ENCODE measurements around the gene SLC34A1.
"Not testable (repeated sequence)": the region's sequence is repeated elsewhere in the genome, so short reads cannot be mapped to it uniquely, and the experiment has no call there.

Gene SLC34A1

DNA sequence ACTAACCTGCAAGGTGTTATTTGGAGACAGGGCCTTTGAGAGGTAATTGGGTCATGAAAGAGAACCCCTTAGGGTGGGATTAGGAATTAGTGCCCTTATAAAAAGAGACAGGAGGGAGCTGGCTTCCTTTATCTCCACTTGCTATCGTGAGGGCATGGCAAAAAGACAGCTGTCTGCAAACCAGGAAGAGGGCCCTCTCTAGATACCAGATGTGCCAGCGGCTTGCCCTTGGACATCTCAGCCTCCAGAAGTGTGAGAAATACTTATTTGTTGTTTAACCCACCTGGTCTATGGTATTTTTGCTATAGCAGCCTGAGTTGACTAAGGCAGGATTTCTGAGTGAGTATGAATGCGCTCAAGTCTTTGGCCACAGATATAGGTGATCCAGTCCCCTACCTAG, 27.5 kb upstream of the SLC34A1 start:
- TF ChIP-seq CTCF (IDR thresholded peaks at IDR 0.05) (no peak), ZFX (IDR thresholded peaks at IDR 0.05; ENCODE audit: borderline replicate concordance) (no peak)
- H3K27ac ChIP-seq = no peak overlapping the region

GRCh38 chr5:177357146-177357458, 27.1 kb upstream of the SLC34A1 start:
- no peak overlapping the region for H3K27ac ChIP-seq
- no peak for TF ChIP-seq CTCF (IDR thresholded peaks at IDR 0.05)
- no peak for TF ChIP-seq ZFX (IDR thresholded peaks at IDR 0.05; ENCODE audit: borderline replicate concordance)

- TF ChIP-seq ZFX (IDR thresholded peaks at IDR 0.05; ENCODE audit: borderline replicate concordance) = no peak
- no peak for TF ChIP-seq CTCF (IDR thresholded peaks at IDR 0.05)
- no peak within 1 kb of the TSS for H3K27ac ChIP-seq
These were observed 26.5 kb upstream of the SLC34A1 start, which contains the start of gene RGS14 for GRCh38 chr5:177357459-177358351. RGS14 (plus strand) TSS chr5:177357924; CDS start chr5:177358025, 101 bp downstream.

DNA sequence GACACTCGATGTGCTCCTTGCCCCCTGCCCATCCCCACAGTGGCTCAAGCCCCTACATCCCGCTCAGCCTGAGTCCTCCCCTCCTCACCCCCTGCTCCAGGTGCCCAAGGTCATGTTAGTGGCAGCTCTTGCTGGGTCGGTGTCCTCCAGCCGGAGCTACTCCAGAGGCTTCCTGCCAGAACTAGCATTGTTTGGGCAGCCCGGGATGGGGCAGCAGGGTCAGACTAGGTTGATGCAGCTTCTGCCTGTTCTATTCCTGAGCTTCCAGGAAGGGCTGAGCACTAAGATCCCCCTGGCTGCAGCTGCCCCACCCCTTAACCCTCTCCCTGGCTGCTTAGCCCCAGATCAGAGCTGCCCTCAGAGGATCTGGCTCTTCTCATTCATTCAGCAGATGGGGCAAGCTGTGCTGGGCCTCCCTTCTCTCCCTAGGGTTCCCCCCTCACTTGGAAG, 25.8 kb upstream of the SLC34A1 start:
- no peak overlapping the region for H3K27ac ChIP-seq

GRCh38 chr5:177359451-177359851, 24.8 kb upstream of the SLC34A1 start:
- TF ChIP-seq ZFX (IDR thresholded peaks at IDR 0.05; ENCODE audit: borderline replicate concordance) (no peak), CTCF (IDR thresholded peaks at IDR 0.05) (no peak)

More for the DNA sequence above, 25.8 kb upstream of the SLC34A1 start:
- no peak for TF ChIP-seq CTCF (IDR thresholded peaks at IDR 0.05)
- TF ChIP-seq ZFX (IDR thresholded peaks at IDR 0.05; ENCODE audit: borderline replicate concordance) = no peak

GRCh38 chr5:177359860-177360259, 24.4 kb upstream of the SLC34A1 start:
- TF ChIP-seq CTCF (IDR thresholded peaks at IDR 0.05) (no peak), ZFX (IDR thresholded peaks at IDR 0.05; ENCODE audit: borderline replicate concordance) (no peak)
- H3K27ac ChIP-seq = no peak overlapping the region

More at GRCh38 chr5:177359451-177359851, 24.8 kb upstream of the SLC34A1 start:
- no peak overlapping the region for H3K27ac ChIP-seq

DNA sequence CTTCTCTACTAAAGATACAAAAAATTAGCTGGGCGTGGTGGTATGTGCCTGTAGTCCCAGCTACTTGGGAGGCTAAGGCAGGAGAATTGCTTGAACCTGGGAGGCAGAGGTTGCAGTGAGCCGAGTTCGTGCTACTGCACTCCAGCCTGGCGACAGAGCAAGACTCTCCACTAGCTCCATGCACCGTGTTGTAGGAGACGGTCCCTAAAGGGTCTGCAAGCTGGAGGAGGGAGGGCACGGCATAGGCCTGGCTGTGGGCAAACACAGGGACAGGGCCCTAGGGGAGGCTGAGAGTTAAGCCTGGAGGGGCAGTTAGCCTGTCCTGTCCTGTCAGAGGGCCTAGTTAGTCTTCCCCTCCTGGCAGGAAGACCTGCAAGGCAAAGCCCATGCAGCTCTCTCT, 23.5 kb upstream of the SLC34A1 start:
- not testable (repeated sequence) for H3K27ac ChIP-seq

Measured in 22Rv1 (cell line).